PFSK-1 (cell line): ENCODE data around the gene LPCAT2.

ENCODE experiments used
- FOXP2 ChIP-seq: optimal IDR thresholded peaks from 2 replicates; pipeline ENCODE3; 2011; ENCODE audit warnings: borderline replicate concordance, control low read depth, inconsistent platforms; ENCODE audit not compliant: insufficient read depth; ENCODE audit errors: extremely low read length, extremely low read depth
- POLR2AphosphoS5 ChIP-seq: IDR thresholded peaks from 2 replicates; pipeline ENCODE4 v1.6.1; 2012; ENCODE audit warnings: low read depth, mild to moderate bottlenecking, control low read depth, low read length, moderate library complexity
- REST ChIP-seq, 2 experiments: IDR thresholded peaks; 2 replicates each; pipeline versions ENCODE4 v1.6.1 to v1.8.0; 2011 to 2012; ENCODE audit warnings: low read depth in 2 of 2, low read length in 2 of 2, control low read depth in 1 of 2, inconsistent platforms in 1 of 2, mild to moderate bottlenecking in 1 of 2, moderate library complexity in 1 of 2; ENCODE audit not compliant: insufficient read depth in 1 of 2
- SIN3A ChIP-seq: IDR thresholded peaks from 2 replicates; pipeline ENCODE4 v1.6.1; 2012; ENCODE audit warnings: mild to moderate bottlenecking, low read length, moderate library complexity, borderline replicate concordance; ENCODE audit not compliant: insufficient read depth
- TAF1 ChIP-seq: IDR thresholded peaks from 2 replicates; pipeline ENCODE4 v1.6.1; 2012; ENCODE audit warnings: low read length, control low read depth, borderline replicate concordance; ENCODE audit not compliant: insufficient read depth

Gene LPCAT2

GRCh38 chr16:55487048-55487803 is 21.6 kb upstream of the LPCAT2 start:
- TF ChIP-seq FOXP2: no peak
- TF ChIP-seq POLR2AphosphoS5: no peak
- TF ChIP-seq REST (IDR thresholded peaks at IDR 0.05; ENCODE audit: insufficient read depth in 1 of 2, low read depth in 2 of 2, low read length in 2 of 2): no peak
- no peak for TF ChIP-seq SIN3A
- TF ChIP-seq TAF1: no peak

GRCh38 chr16:55488306-55488705 is 20.6 kb upstream of the LPCAT2 start:
- no peak for TF ChIP-seq TAF1
- TF ChIP-seq SIN3A: no peak
- no peak for TF ChIP-seq POLR2AphosphoS5
- no peak for TF ChIP-seq REST (IDR thresholded peaks at IDR 0.05; ENCODE audit: insufficient read depth in 1 of 2, low read depth in 2 of 2, low read length in 2 of 2)
- no peak for TF ChIP-seq FOXP2

- TF ChIP-seq TAF1 (no peak), REST (IDR thresholded peaks at IDR 0.05; ENCODE audit: insufficient read depth in 1 of 2, low read depth in 2 of 2, low read length in 2 of 2) (no peak), FOXP2 (no peak), POLR2AphosphoS5 (no peak), SIN3A (no peak)
These were observed 19.5 kb upstream of the LPCAT2 start for GRCh38 chr16:55489119-55489955.

- TF ChIP-seq SIN3A (no peak), POLR2AphosphoS5 (no peak), TAF1 (no peak), FOXP2 (no peak), REST (IDR thresholded peaks at IDR 0.05; ENCODE audit: insufficient read depth in 1 of 2, low read depth in 2 of 2, low read length in 2 of 2) (no peak)
These were observed 19.0 kb upstream of the LPCAT2 start for GRCh38 chr16:55489956-55490265.
